H1 (cell line): ENCODE measurements around the gene TWIST2. TPM values are rescaled to one million over a fixed set of nuclear protein-coding genes. Genes with fewer than 3 reads are reported as not detected.

Experiments used
- EP300 ChIP-seq, 2 experiments: IDR thresholded peaks; 1 replicate in 1 of 2; 2 replicates in 1 of 2; pipeline ENCODE4 v1.6.1; 2011 to 2012; ENCODE audit warnings: low read depth in 2 of 2, low read length in 2 of 2, mild to moderate bottlenecking in 2 of 2, borderline replicate concordance in 1 of 2, inconsistent platforms in 1 of 2, moderate library complexity in 1 of 2
- PHF8 ChIP-seq: fragments of 200-600 bp; sonication (generic); conservative IDR thresholded peaks from 2 replicates; pipeline ENCODE4 v1.7.1; 2012; ENCODE audit warnings: low read depth, mild to moderate bottlenecking, inconsistent platforms, low read length, moderate library complexity
- SAP30 ChIP-seq: fragments of 300-600 bp; sonication (generic); IDR thresholded peaks from 2 replicates; pipeline ENCODE4 v1.7.1; 2012; ENCODE audit warnings: low read length, moderate library complexity, mild to moderate bottlenecking, inconsistent platforms; ENCODE audit not compliant: insufficient read depth, insufficient replicate concordance
- SP4 ChIP-seq: IDR thresholded peaks from 2 replicates; pipeline ENCODE4 v1.6.1; 2012; ENCODE audit warnings: low read length, inconsistent platforms
- polyA plus RNA-seq, 7 experiments: library from polyadenylated mRNA; depleted of rRNA in 3 of 7; stranded (reverse) in 5 of 7; unstranded in 2 of 7; fragments of >200 nt in 5 of 7; fragments of 200-250 nt in 2 of 7; gene quantifications; 1 replicate in 5 of 7; 2 replicates in 1 of 7; 4 replicates in 1 of 7; pipeline versions ENCODE4 v1.2.1 to v1.2.3, GENCODE V29; 2011 to 2013; ENCODE audit warnings: missing spikeins in 2 of 7, mixed read lengths in 2 of 7
- total RNA-seq: library from RNA; stranded (reverse); fragmentation: NEBNext Ultra II Directional; extraction: Animal tissue kit (Norgen Biotek cat#: 25700); gene quantifications from 2 replicates; pipeline ENCODE4 v1.2.1, GENCODE V29; 2021
- TF ChIP-seq, protein P1 (sequence below): IDR thresholded peaks from 2 replicates; pipeline ENCODE4 v1.6.1; 2012; ENCODE audit warnings: inconsistent platforms
- TF ChIP-seq, protein P2 (sequence below): IDR thresholded peaks from 2 replicates; pipeline ENCODE4 v1.6.1; 2012; ENCODE audit warnings: inconsistent platforms

Gene TWIST2
- total and polyA plus RNA-seq, 2 of the 8 experiments (the other 6 are each of a cell fraction or from before 2014, with no cell fraction given) = 2.6 to 4.3 TPM

DNA sequence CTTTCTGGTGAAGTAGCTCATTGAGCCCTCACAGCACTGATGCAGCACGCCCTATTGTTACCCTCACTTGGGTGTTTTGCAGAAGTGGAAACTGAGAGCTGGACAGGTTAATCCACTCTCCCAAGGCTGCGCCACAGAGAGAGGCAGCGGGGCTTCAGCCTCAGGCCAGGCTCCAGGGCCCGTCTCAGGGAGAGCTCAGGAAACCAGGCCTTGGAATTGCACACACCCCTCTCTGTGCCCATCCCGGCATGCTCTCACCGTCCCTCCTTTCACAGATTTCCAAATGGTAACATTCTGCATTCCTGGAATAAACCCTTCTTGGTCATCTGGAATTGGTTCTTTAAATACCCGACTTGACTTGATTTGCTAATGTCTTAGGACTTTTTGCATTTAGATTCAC, 51.5 kb downstream of the TWIST2 start (continued):
- TF ChIP-seq PHF8 (no peak), SP4 (no peak), EP300 (IDR thresholded peaks at IDR 0.05; ENCODE audit: borderline replicate concordance in 1 of 2, low read depth in 2 of 2, low read length in 2 of 2) (no peak), SAP30 (no peak)
- TF ChIP-seq, protein P1, sequence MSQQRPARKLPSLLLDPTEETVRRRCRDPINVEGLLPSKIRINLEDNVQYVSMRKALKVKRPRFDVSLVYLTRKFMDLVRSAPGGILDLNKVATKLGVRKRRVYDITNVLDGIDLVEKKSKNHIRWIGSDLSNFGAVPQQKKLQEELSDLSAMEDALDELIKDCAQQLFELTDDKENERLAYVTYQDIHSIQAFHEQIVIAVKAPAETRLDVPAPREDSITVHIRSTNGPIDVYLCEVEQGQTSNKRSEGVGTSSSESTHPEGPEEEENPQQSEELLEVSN = no peak
- TF ChIP-seq, protein P2, sequence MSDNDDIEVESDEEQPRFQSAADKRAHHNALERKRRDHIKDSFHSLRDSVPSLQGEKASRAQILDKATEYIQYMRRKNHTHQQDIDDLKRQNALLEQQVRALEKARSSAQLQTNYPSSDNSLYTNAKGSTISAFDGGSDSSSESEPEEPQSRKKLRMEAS = no peak
